IPS-18a (cell line): Measurements from ENCODE around the gene NFATC2.

Source experiments
- H3K27ac ChIP-seq: one replicate; pipeline ENCODE4 v1.5.1; 2013; ENCODE audit warnings: low read length
- H3K27me3 ChIP-seq: one replicate; pipeline ENCODE4 v1.6.1; 2013; ENCODE audit warnings: mild to moderate bottlenecking, low read length; ENCODE audit not compliant: control insufficient read depth, insufficient read depth
- H3K36me3 ChIP-seq: one replicate; pipeline ENCODE4 v1.6.1; 2013; ENCODE audit warnings: low read depth, low read length; ENCODE audit not compliant: control insufficient read depth
- H3K4me1 ChIP-seq: one replicate; pipeline ENCODE4 v1.6.1; 2013; ENCODE audit warnings: low read depth, low read length; ENCODE audit not compliant: control insufficient read depth
- H3K4me3 ChIP-seq: one replicate; pipeline ENCODE4 v1.5.1; 2013; ENCODE audit warnings: low read length
- H3K9ac ChIP-seq: one replicate; pipeline ENCODE4 v1.6.1; 2013; ENCODE audit warnings: mild to moderate bottlenecking, low read length, moderate library complexity
- H3K9me3 ChIP-seq: one replicate; pipeline ENCODE4 v1.6.1; 2013; ENCODE audit warnings: low read depth, low read length; ENCODE audit not compliant: control insufficient read depth

The NFATC2 gene

GRCh38 chr20:51565298-51566144, 23.0 kb upstream of the NFATC2 start:
- H3K4me1 ChIP-seq: peaks cover 16% of the 10 kb centered on the region
- H3K27ac ChIP-seq: no peak overlapping the region
- H3K27me3 ChIP-seq: peaks cover 42% of the 10 kb centered on the region
- no peak overlapping the region for H3K9ac ChIP-seq
- no peak overlapping the region for H3K4me3 ChIP-seq
- H3K9me3 ChIP-seq: no peaks in the 10 kb centered on the region
- H3K36me3 ChIP-seq: no peaks in the 10 kb centered on the region

- Histone ChIP-seq H3K27ac (no peak overlapping the region), H3K9ac (no peak overlapping the region), H3K27me3 (peaks cover 60% of the 10 kb centered on the region), H3K9me3 (no peaks in the 10 kb centered on the region), H3K4me3 (peak overlapping the region; percentile 68), H3K36me3 (no peaks in the 10 kb centered on the region), H3K4me1 (peaks cover 16% of the 10 kb centered on the region)
Measured at GRCh38 chr20:51563486-51564332, 21.2 kb upstream of the NFATC2 start.

GRCh38 chr20:51563174-51563485, 20.6 kb upstream of the NFATC2 start:
- H3K4me3 ChIP-seq: peak overlapping the region; percentile 68
- H3K9ac ChIP-seq: peak overlapping the region; percentile 47
- H3K4me1 ChIP-seq: peaks cover 16% of the 10 kb centered on the region
- no peak overlapping the region for H3K27ac ChIP-seq
- no peaks in the 10 kb centered on the region for H3K9me3 ChIP-seq
- peaks cover 62% of the 10 kb centered on the region for H3K27me3 ChIP-seq
- no peaks in the 10 kb centered on the region for H3K36me3 ChIP-seq

DNA sequence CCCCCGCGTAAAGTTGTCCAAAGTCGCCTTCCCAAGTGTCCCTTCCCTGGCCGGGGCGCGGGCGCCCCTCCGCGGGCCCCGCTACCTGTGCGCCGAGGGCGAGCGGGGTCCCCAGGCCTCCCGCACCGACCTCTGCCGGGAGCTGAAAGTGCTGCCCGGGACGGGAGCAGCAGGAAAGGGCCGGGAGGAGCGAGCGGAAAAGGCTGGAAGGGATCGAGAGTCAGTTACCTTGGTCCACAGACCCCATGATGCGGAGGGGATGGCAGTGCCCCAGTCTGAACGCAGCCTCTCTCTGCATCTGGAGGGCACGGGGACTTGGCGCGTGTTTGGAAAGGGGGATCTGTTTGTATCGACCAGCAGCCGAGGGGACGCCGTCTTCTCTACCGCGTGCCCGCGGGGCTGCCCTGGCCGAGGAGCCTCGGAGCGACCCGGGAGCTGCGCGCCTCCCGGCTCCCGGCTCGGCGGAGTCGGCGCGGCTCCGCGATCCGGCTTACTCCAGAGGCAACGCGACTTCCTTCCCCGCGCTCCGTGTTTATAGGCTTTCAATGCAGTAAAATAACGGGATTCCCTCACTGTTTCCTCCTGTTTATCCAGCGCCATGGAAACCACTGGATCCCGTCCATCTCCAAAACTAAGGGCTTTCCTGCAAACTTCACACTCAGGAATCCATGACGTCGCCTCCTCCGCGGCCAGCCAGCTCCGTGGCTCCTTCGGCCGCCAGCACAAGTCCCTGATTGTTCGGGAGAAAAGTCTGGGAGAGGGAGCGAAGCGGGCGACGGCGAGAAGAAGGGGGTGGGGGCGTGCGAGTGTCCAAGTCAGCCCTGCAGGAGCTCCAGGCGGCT, 20.0 kb upstream of the NFATC2 start:
- peaks cover 62% of the 10 kb centered on the region for H3K27me3 ChIP-seq
- H3K27ac ChIP-seq: no peak overlapping the region
- no peaks in the 10 kb centered on the region for H3K36me3 ChIP-seq
- H3K9ac ChIP-seq: peak overlapping the region; percentile 47
- H3K4me3 ChIP-seq: peak overlapping the region; percentile 68
- no peaks in the 10 kb centered on the region for H3K9me3 ChIP-seq
- H3K4me1 ChIP-seq: peaks cover 16% of the 10 kb centered on the region

DNA sequence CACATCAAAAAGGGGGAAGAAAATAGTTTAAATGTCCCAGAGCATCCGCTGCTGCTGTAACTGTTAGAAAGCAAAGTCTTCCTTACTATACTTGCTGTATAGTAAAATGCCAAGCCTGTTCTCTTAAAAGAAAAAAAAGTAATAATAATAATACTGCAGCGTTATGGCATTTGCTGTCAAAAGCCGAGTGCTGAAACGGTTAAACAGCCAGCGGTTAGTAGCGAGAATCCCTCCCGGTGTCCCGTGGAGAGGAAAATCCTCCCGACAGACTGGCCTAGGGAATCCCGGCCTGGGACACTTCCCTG, 19.5 kb upstream of the NFATC2 start:
- no peaks in the 10 kb centered on the region for H3K36me3 ChIP-seq
- peaks cover 16% of the 10 kb centered on the region for H3K4me1 ChIP-seq
- no peak overlapping the region for H3K27ac ChIP-seq
- H3K4me3 ChIP-seq: peak overlapping the region; percentile 68
- H3K9me3 ChIP-seq: no peaks in the 10 kb centered on the region
- no peak overlapping the region for H3K9ac ChIP-seq
- peaks cover 62% of the 10 kb centered on the region for H3K27me3 ChIP-seq

DNA sequence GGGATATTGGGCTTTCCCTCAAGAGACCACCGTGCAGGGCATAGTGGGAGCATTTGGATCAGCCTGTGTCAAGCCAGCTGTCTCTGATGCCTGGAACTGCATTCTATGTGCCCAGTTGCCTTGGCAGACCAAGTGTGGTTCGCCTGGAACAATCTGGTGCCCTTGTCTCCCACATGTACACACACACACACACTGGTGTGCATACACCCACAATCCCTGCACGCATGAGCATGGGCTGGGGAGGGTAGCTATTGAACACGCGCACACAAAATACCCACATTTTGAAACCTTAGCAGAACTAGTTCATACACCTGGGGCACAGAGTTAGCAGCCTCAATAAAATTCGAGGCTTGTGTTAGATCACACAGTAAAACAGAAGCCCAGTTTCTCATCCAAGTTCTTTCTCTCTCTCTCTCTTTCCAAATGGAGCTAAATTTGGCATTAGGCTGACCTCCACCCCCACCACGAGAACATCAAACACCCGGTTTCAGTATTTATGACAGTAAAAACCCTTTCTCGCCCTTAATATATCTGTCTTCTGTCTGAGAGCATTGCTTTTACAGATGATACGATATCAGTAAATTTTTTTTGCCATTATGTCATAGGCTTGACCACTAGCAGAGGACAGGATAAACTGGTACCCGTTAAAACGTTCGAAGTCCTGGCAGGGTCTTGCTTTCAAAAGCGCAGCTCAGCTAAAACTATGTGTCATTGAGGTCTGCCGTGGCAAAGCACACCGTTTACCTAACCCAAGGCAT, 18.2 kb upstream of the NFATC2 start:
- no peak overlapping the region for H3K27ac ChIP-seq
- H3K4me3 ChIP-seq: no peak overlapping the region
- H3K27me3 ChIP-seq: peaks cover 62% of the 10 kb centered on the region
- H3K9me3 ChIP-seq: no peaks in the 10 kb centered on the region
- H3K9ac ChIP-seq: no peak overlapping the region
- H3K4me1 ChIP-seq: peaks cover 16% of the 10 kb centered on the region
- no peaks in the 10 kb centered on the region for H3K36me3 ChIP-seq

GRCh38 chr20:51560042-51560441, 17.5 kb upstream of the NFATC2 start:
- Histone ChIP-seq H3K9ac (no peak overlapping the region), H3K27me3 (peaks cover 62% of the 10 kb centered on the region)

GRCh38 chr20:51554538-51555165, 12.1 kb upstream of the NFATC2 start:
- H3K4me3 ChIP-seq: no peak overlapping the region
- H3K27ac ChIP-seq: no peak overlapping the region
- H3K9ac ChIP-seq: no peak overlapping the region
- H3K4me1 ChIP-seq: no peaks in the 10 kb centered on the region
- H3K36me3 ChIP-seq: no peaks in the 10 kb centered on the region
- H3K27me3 ChIP-seq: peaks cover 11% of the 10 kb centered on the region
- no peaks in the 10 kb centered on the region for H3K9me3 ChIP-seq

More at GRCh38 chr20:51560042-51560441, 17.5 kb upstream of the NFATC2 start:
- no peak overlapping the region for H3K4me3 ChIP-seq
- peaks cover 16% of the 10 kb centered on the region for H3K4me1 ChIP-seq
- no peaks in the 10 kb centered on the region for H3K9me3 ChIP-seq
- H3K36me3 ChIP-seq: no peaks in the 10 kb centered on the region
- no peak overlapping the region for H3K27ac ChIP-seq

DNA sequence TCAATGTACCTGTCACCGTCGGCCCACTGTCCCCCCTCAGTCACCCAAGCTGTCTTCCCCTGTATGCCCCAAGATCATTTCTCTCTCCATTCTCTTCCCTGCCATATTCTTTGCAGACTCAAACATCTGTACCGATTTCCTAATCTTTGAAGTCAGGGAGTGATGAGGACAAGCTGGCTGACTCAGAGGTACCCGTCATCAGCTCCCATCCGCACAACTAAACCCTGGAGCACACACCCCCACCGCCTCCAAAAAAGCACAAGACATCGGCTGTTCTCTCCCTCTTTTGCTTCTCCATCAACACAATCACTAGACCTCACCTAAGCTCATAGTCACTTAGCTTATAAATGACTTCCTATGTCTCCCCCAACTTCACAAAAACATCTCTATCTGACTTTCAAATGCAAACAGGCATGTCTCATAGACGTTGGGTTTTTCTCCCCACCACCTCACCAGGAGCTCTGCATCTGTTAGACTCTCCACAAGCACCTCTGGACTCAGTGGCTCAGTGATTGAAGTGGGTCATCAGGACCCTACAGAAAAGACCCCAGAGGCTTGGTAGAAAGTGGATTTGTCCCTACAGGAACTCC, 11.5 kb upstream of the NFATC2 start:
- H3K9me3 ChIP-seq: no peaks in the 10 kb centered on the region
- no peak overlapping the region for H3K9ac ChIP-seq
- H3K27ac ChIP-seq: no peak overlapping the region
- no peak overlapping the region for H3K4me3 ChIP-seq
- H3K36me3 ChIP-seq: no peaks in the 10 kb centered on the region
- H3K4me1 ChIP-seq: no peaks in the 10 kb centered on the region
- H3K27me3 ChIP-seq: peaks cover 5% of the 10 kb centered on the region

- H3K36me3 ChIP-seq: no peaks in the 10 kb centered on the region
- H3K9ac ChIP-seq: no peak overlapping the region
- H3K27ac ChIP-seq: no peak overlapping the region
- peaks cover 16% of the 10 kb centered on the region for H3K27me3 ChIP-seq
- H3K9me3 ChIP-seq: no peaks in the 10 kb centered on the region
- H3K4me3 ChIP-seq: no peak overlapping the region
- H3K4me1 ChIP-seq: no peaks in the 10 kb centered on the region
Measured at GRCh38 chr20:51551186-51551585, 8.7 kb upstream of the NFATC2 start.
